IMR-90 (cell line): ENCODE measurements around the gene CD38.

Experiments used
- MXI1 ChIP-seq: IDR thresholded peaks from 2 replicates; pipeline ENCODE4 v1.6.1; 2012; ENCODE audit warnings: low read depth, mild to moderate bottlenecking, low read length, moderate library complexity, borderline replicate concordance
- POLR2A ChIP-seq: IDR thresholded peaks from 2 replicates; pipeline ENCODE4 v1.6.1; 2012; ENCODE audit warnings: mild to moderate bottlenecking, low read depth, low read length
- RCOR1 ChIP-seq: IDR thresholded peaks from 2 replicates; pipeline ENCODE4 v1.6.1; 2012; ENCODE audit warnings: mild to moderate bottlenecking, low read length, improper control_type of control experiment; ENCODE audit not compliant: insufficient replicate concordance
- RFX5 ChIP-seq: IDR thresholded peaks from 2 replicates; pipeline ENCODE4 v1.8.0; 2012; ENCODE audit warnings: low read depth, mild to moderate bottlenecking, low read length, moderate library complexity

DNA sequence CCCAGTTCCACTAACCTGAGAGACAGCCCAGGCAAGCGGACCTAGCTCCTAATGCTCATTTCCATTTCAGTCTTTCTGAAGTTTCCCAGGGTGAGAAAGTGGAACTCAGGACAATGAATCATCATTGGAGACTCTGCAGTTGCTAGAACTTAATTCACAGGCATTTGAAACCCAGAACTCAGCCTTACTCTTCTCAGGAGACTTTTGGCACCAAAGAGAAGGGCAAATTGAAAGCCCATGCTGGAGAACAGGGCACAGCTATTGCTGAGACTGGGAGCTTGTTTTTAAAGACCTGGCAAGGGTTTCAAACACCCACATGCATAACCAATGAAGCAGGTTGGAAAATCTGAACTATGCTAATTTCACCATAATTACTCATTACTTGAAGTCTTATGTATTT lies 39.3 kb upstream of the CD38 start:
- TF ChIP-seq MXI1: no peak
- no peak for TF ChIP-seq RCOR1
- TF ChIP-seq POLR2A: no peak
- no peak for TF ChIP-seq RFX5
